Epithelial cell of esophagus (primary cell): ENCODE results near the gene PCDHGB3.
A peak's percentile ranks its signal among the peaks of the same experiment; 100 is the strongest.
"Not testable (repeated sequence)": the region's sequence is repeated elsewhere in the genome, so short reads cannot be mapped to it uniquely, and the experiment has no call there.

Source experiments
- DNase-seq: peaks from one replicate; pipeline ENCODE4 v3.0.0; 2010; ENCODE audit warnings: low read depth
- H3K4me3 ChIP-seq: 2 replicates; pipeline ENCODE4 v1.5.1; 2011; ENCODE audit warnings: mild to moderate bottlenecking, low read length, control low read depth
- CTCF ChIP-seq: IDR thresholded peaks from 2 replicates; pipeline ENCODE4 v1.5.1; 2011; ENCODE audit warnings: low read depth, mild to moderate bottlenecking, low read length, control low read depth, inconsistent platforms; ENCODE audit not compliant: insufficient read depth; ENCODE audit errors: missing control alignments

PCDHGB3 gene

GRCh38 chr5:141389153-141390042 is 19.4 kb downstream of the PCDHGB3 start:
- no peak overlapping the region for H3K4me3 ChIP-seq
- TF ChIP-seq CTCF, result no peak

GRCh38 chr5:141392429-141393198 is 22.6 kb downstream of the PCDHGB3 start, which contains the start of gene PCDHGA8:
PCDHGA8 (plus strand) TSS chr5:141392633; CDS start chr5:141392814, 181 bp downstream.
- H3K4me3 ChIP-seq, result no peak within 1 kb of the TSS
- TF ChIP-seq CTCF, result no peak
- no peak for DNase-seq

More at GRCh38 chr5:141389153-141390042, 19.4 kb downstream of the PCDHGB3 start:
- DNase-seq, result no peak

- TF ChIP-seq CTCF, result no peak
- DNase-seq, result no peak
- no peak overlapping the region for H3K4me3 ChIP-seq
Observed at GRCh38 chr5:141393267-141393666, 23.2 kb downstream of the PCDHGB3 start.

- DNase-seq, H3K4me3 ChIP-seq: not testable (repeated sequence)
Observed at GRCh38 chr5:141394401-141395187, 24.6 kb downstream of the PCDHGB3 start.

GRCh38 chr5:141397756-141398551 is 27.9 kb downstream of the PCDHGB3 start, which contains the start of gene PCDHGB5:
PCDHGB5 (plus strand) TSS chr5:141397947; CDS start chr5:141398128, 181 bp downstream.
- DNase-seq, result peak; percentile 59
- peak within 1 kb of the TSS; percentile 48 for H3K4me3 ChIP-seq
- TF ChIP-seq CTCF, result peak; percentile 66

GRCh38 chr5:141398608-141399007 is 28.6 kb downstream of the PCDHGB3 start:
- DNase-seq, result no peak
- TF ChIP-seq CTCF, result no peak
- no peak overlapping the region for H3K4me3 ChIP-seq
